Mucosa of descending colon (tissue), 3 donors: ENCODE data around the gene SPATA32. TPM values are rescaled to one million over a fixed set of nuclear protein-coding genes. Genes with fewer than 3 reads are reported as not detected.

Source experiments
- ATAC-seq: fragments of 200-7000 bp; cut with Tn5 transposase; one replicate; pipeline ENCODE4 v1.9.1; 2020; ENCODE audit warnings: mild to moderate bottlenecking, moderate library complexity
- DNase-seq, 3 donors: peaks; one replicate each; pipeline ENCODE4 v3.0.0-alpha.2; 2020
- H3K36me3 ChIP-seq: fragments of 200-600 bp; one replicate; pipeline ENCODE4 v1.8.0; 2021; ENCODE audit warnings: low read depth, mild to moderate bottlenecking
- H3K4me1 ChIP-seq: fragments of 200-600 bp; one replicate; pipeline ENCODE4 v1.8.0; 2021; ENCODE audit warnings: low read depth, mild to moderate bottlenecking
- H3K4me3 ChIP-seq: fragments of 200-600 bp; one replicate; pipeline ENCODE4 v1.8.0; 2021; ENCODE audit warnings: mild to moderate bottlenecking
- H3K9me3 ChIP-seq: fragments of 200-600 bp; one replicate; pipeline ENCODE4 v1.8.0; 2021; ENCODE audit warnings: mild to moderate bottlenecking
- CTCF ChIP-seq: fragments of 200-600 bp; IDR thresholded peaks from one replicate; pipeline ENCODE4 v1.8.0; 2022; ENCODE audit warnings: antibody characterized with exemption, mild to moderate bottlenecking
- intact Hi-C, 2 donors: fragments of 100-400 bp; cut with DNase I in 1 of 2; cut with micrococcal nuclease in 1 of 2; formaldehyde crosslinking; loops; one replicate each; pipeline versions ENCODE4 v1.11.0 to v1.11.1; 2022; cut with DNase I, micrococcal nuclease
- total RNA-seq, 3 donors: library from RNA; stranded (reverse); fragmentation: NEBNext Ultra II Directional in 2 of 3; extraction: Animal tissue kit (Norgen Biotek cat#: 25700) in 2 of 3; gene quantifications; one replicate each; pipeline versions ENCODE4 v1.2.1 to v1.2.4, GENCODE V29; 2021 to 2023
- donor health status: DM: no; HTN: no; CAD: no; lungs with moderate emphysema.
- donor health status: DM: no; HTN: no; CAD: no.
- donor health status: DM: no; HTN: yes; CAD: no.

SPATA32 gene
- total RNA-seq, 3 donors from 2014 or later = 0.19 to 0.22 TPM; not detected in 1

GRCh38 chr17:45277992-45278391, 16.1 kb upstream of the SPATA32 start:
- Histone ChIP-seq H3K4me1 (no peaks in the 10 kb centered on the region), H3K9me3 (no peaks in the 10 kb centered on the region), H3K4me3 (no peak overlapping the region), H3K36me3 (peaks cover 6% of the 10 kb centered on the region)
- TF ChIP-seq CTCF = no peak
- no peak for ATAC-seq
- intact Hi-C loops = loop anchor here (2.0 to 5.0 kb wide), 3 partner anchors 39 to 107 kb away; partner anchors contain the start of gene MAP3K14 (in 1 of the 2)
- DNase-seq = no peak

GRCh38 chr17:45277216-45277849, 15.4 kb upstream of the SPATA32 start:
- intact Hi-C loops = loop anchor here (2.0 to 5.0 kb wide), 3 partner anchors 40 to 107 kb away; partner anchors contain the start of gene MAP3K14 (in 1 of the 2)
- no peak overlapping the region for H3K4me3 ChIP-seq
- DNase-seq (peak; percentile 92 to 99 (median 92)), ATAC-seq (peak; percentile 92)
- H3K36me3 ChIP-seq = peaks cover 6% of the 10 kb centered on the region
- H3K4me1 ChIP-seq = no peaks in the 10 kb centered on the region
- no peaks in the 10 kb centered on the region for H3K9me3 ChIP-seq
- peak; percentile 60 for TF ChIP-seq CTCF

GRCh38 chr17:45276031-45276430, 14.1 kb upstream of the SPATA32 start:
- intact Hi-C loops = loop anchor here (2.0 to 5.0 kb wide), 3 partner anchors 41 to 109 kb away; partner anchors contain the start of gene MAP3K14 (in 1 of the 2)
- ATAC-seq (peak; percentile 45), DNase-seq (peak in 2 of 3 donors; percentile 31 to 38)
- Histone ChIP-seq H3K4me3 (no peak overlapping the region), H3K4me1 (no peaks in the 10 kb centered on the region), H3K9me3 (no peaks in the 10 kb centered on the region), H3K36me3 (peaks cover 6% of the 10 kb centered on the region)
- no peak for TF ChIP-seq CTCF

- H3K9me3 ChIP-seq = no peaks in the 10 kb centered on the region
- intact Hi-C loops = no loop called here
- no peak for TF ChIP-seq CTCF
- H3K36me3 ChIP-seq = peaks cover 20% of the 10 kb centered on the region
- ATAC-seq (no peak), DNase-seq (no peak)
- H3K4me1 ChIP-seq = no peaks in the 10 kb centered on the region
- no peak overlapping the region for H3K4me3 ChIP-seq
Observed at GRCh38 chr17:45274033-45274432, 12.1 kb upstream of the SPATA32 start.

GRCh38 chr17:45273551-45273957, 11.7 kb upstream of the SPATA32 start:
- no peaks in the 10 kb centered on the region for H3K4me1 ChIP-seq
- intact Hi-C loops = no loop called here
- H3K9me3 ChIP-seq = no peaks in the 10 kb centered on the region
- no peak for TF ChIP-seq CTCF
- H3K36me3 ChIP-seq = peaks cover 20% of the 10 kb centered on the region
- H3K4me3 ChIP-seq = no peak overlapping the region
- ATAC-seq (no peak), DNase-seq (no peak)
